SIG-M5 treated with dmso at 0.1 percent for 504 hours (cell line): ENCODE data around the gene GLRA3.
"Not testable (repeated sequence)": the region's sequence is repeated elsewhere in the genome, so short reads cannot be mapped to it uniquely, and the experiment has no call there.

ENCODE experiments used
- DNase-seq: peaks from one replicate; lab custom pipeline; 2025; ENCODE audit not compliant: unreplicated experiment; lab: John Stamatoyannopoulos, UW

Gene GLRA3

GRCh38 chr4:174813292-174813691 lies 15.8 kb downstream of the GLRA3 start:
- DNase-seq, result no peak

DNA sequence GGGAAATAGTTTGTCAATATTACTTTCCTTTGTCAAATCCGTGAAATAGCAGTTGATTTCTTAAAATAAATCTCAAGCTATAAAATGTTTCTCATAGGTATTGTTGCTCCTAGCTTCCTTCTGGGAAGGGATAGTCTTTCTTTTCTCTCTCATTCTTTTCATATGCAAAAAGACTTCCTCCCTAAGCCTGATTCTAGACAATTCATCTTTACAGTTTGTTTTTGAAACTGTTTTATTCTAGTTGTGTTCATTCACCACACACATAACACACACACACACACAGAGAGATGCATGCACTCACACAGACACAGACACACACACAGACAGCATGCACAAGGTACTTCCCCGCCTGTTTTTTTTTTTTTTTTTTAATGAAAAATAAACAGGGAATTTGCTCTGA lies 18.2 kb downstream of the GLRA3 start:
- DNase-seq, result no peak

GRCh38 chr4:174808836-174809235 lies 20.2 kb downstream of the GLRA3 start:
- no peak for DNase-seq

- no peak for DNase-seq
These were observed 20.9 kb downstream of the GLRA3 start for GRCh38 chr4:174808119-174808518.

- DNase-seq, result no peak
These were observed 23.3 kb downstream of the GLRA3 start for GRCh38 chr4:174805746-174806145.

GRCh38 chr4:174794543-174795094 lies 34.4 kb downstream of the GLRA3 start:
- DNase-seq, result peak; percentile 1

DNA sequence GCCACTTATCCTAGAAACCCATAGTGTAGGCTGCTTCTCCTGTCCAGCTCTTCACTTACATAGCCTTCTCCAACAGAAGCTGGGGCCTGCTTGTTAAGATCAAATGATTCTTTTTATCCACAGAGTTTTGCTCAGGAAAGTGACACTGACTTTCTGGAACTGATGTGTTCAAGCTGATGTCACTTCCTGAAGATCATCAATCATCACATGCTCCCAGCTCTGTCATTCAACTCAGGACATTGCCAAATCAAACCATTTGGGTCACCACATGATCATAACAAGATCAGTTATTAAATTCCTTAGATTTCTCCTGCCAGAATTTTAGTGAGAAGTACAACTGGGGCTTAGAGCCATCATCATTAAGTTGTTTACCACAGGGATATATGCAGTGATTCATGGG lies 39.4 kb downstream of the GLRA3 start:
- DNase-seq, result no peak

DNA sequence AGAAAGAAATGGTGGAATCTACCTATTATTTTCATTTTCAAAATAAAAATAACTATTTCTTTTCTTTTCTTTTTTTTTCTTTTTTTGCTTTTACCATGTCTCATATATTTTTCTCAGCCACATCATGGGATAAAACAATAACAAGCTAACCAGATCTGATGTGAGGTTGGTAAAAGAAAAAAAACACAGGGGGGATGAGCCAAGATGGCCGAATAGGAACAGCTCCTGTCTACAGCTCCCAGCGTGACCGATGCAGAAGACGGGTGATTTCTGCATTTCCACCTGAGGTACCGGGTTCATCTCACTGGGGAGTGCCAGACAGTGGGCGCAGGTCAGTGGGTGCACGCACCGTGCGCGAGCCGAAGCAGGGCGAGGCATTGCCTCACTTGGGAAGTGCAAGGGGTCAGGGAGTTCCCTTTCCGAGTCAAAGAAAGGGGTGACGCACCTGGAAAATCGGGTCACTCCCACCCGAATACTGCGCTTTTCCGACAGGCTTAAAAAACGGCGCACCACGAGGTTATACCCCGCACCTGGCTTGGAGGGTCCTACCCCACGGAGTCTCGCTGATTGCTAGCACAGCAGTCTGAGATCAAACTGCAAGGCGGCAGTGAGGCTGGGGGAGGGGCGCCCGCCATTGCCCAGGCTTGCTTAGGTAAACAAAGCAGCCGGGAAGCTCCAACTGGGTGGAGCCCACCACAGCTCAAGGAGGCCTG lies 50.6 kb downstream of the GLRA3 start:
- DNase-seq, result not testable (repeated sequence)

DNA sequence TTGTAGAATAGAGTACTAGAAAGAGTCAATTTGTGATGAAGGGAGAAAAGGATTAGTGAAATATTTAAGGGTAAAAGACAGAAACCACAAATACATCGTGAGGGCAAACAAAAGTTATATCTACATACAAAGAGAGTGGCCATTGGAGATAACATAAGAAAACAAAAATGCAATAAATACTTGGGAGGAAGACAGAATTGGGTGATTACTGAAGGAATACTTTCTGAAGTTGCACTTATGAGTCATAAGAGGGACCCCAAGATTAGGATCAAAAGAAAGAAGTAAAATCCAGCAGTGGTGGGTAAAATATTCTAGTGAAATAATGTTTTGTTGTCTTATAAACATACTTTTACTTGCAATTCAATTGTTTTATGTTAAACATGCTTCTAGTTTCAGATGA lies 53.7 kb downstream of the GLRA3 start:
- no peak for DNase-seq

GRCh38 chr4:174764105-174764729 lies 64.8 kb downstream of the GLRA3 start:
- DNase-seq, result peak; percentile 70

DNA sequence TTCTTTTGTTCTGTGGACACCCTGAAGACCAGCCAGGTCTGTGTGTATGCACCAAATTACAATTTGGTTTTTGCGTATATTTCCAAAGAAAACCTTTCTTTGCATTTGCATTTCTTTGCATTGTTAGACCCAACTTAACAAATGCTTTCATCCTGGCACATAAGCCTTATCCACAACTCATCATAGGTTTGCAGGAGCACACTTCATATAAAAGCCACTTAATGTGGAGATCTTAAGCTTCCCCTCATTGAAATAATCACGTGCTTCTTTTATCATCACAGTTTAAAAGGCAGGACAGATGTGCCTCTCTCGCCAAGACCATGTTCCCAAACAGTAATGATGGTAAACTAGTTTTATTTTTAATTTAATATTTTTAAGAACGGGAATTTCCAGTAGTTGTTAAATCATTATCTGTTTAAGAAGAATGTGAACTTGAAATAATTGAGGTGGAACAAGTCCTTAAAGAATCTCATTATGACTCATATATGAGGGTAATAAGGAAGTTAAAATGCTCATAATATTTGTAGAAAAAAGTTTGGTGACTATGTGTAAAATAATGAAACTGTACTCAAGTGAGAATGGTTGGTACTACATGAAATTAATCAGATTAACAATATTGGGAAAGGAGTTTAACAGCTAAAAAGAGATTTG lies 65.5 kb downstream of the GLRA3 start:
- DNase-seq, result no peak

DNA sequence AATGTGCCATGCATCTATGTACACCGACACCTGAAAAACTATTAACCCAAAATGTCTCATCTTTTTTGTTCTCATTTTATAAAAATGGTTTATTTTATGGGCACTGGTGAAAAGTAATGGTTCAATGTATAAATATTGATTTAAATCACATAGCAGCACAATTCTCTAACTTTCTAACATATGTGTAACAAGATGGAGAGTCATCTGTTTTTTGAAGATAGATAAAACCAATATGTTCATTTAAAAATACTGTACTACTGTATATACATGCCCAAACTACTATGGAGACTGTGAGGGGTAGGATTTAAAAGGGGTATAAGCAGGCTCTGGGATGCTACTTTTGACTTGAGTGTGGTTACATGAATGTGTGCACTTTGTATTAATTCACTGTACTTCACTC lies 67.6 kb downstream of the GLRA3 start:
- no peak for DNase-seq

DNA sequence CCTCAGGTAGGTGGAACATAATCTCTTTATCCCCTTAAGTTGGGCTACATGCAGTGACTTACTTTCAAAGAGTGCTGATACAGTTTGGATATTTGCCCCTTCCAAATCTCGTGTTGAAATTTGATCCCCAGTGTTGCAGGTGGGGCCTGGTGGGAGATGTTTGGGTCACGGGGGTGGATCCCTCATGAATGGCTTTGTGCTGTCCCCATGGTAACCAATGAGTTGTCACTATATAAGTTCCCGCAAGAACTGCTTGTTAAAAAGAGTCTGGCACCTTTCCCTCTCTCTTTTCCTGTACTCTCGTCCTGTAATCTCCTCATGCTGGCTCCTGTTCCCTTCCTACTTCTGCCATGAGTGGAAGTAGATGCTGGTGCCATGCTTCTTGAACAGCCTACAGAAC lies 71.3 kb downstream of the GLRA3 start:
- DNase-seq, result no peak

DNA sequence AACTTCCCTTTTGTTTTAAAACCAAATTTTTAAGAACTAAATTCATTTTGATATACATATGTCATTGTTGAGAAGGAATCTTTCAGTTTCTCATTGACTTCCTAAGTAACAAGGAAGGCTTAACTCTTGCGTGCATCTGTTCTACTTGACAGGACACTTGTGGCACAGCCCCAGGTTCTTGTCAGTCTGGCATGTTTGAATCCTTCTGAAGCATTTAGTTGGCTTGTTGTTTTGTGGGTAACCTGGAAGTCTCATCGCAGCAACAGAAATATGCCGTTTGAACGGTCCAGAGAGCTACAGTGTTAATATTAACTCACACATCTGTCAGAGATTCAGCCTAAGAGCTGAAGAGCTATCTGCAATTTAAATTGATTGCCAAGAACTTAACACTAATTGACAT lies 76.0 kb downstream of the GLRA3 start:
- DNase-seq, result no peak

DNA sequence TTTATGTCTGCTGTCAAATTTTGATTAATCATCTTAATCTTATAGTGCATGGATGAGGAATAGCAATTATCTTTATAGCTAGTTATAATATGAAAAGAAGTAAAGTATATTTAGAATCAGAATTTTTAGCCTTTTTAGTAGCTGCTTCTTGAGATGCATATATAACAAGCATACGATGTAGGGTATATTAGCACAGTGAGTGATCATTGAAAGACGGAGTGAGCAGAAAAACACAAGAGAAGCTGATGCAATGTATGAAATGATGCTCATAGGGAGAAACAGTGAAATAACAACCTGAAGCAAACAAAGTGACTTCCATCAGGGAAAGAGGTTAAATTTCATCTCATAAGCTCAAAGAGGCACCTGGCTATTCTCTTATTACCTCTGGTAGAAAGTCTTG lies 77.0 kb downstream of the GLRA3 start:
- DNase-seq, result no peak

DNA sequence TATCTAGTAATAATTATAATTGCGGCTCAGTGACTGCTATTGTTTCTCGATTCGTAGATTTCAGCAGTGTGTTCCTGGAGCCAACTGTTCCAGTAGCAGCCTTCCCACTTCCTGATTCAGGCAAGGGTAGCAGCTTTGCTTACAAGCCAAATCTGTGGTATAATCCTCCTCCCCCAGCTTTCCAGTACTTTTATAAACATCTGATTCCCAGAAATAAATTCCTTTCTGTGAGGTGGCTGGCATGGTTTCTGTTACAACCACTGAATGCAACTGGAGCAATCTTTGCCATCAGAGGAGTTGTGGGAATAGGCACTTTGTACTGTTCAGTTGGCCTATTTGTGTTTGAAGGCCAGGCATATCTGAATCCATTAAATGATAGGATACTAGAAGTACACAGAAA lies 80.0 kb downstream of the GLRA3 start:
- no peak for DNase-seq

- no peak for DNase-seq
These were observed 82.3 kb downstream of the GLRA3 start for GRCh38 chr4:174746710-174747109.

GRCh38 chr4:174742561-174742960 lies 86.5 kb downstream of the GLRA3 start:
- DNase-seq, result no peak

DNA sequence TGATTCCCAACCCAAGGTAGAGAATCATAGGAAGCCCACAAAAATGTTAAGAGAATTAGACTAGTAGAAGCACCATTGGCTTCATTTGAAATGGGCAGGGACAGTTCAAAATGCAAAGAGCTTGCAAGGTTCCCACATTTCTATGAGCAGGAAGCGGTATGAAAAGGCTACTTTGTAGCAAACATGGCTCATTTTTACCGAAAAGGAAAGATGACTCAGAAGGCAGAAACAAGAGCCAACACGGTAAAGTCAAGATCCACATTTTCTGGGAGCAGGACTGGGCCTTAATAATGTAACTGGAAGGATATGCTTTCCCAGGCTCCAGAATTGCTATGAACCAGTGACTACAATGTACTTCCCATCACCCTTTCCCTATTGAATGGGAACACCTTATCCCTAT lies 89.5 kb downstream of the GLRA3 start:
- DNase-seq, result no peak

GRCh38 chr4:174734181-174734580 lies 94.9 kb downstream of the GLRA3 start:
- DNase-seq, result no peak

DNA sequence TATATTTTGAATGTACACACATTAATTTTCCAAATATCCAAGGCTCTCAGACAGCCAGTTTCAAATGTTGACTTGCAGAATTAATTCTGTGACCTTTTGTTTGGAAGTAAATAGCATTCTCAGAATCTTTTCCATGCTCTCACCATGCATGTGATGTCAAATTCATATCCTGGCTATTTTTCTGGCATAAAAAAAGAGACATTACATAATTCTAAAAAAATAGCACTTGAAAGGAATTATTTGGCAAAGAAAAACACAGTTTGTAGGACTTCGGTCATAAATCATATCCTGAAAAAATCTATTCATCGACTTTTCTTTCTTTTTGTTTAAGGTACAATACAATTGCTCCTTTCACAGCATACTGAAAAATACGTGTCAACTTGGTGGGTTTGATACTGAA lies 111.2 kb downstream of the GLRA3 start:
- DNase-seq, result no peak
